Measurements from ENCODE around the gene MPZ.
"Not testable (repeated sequence)": the region's sequence is repeated elsewhere in the genome, so short reads cannot be mapped to it uniquely, and the experiment has no call there.

The MPZ gene

DNA sequence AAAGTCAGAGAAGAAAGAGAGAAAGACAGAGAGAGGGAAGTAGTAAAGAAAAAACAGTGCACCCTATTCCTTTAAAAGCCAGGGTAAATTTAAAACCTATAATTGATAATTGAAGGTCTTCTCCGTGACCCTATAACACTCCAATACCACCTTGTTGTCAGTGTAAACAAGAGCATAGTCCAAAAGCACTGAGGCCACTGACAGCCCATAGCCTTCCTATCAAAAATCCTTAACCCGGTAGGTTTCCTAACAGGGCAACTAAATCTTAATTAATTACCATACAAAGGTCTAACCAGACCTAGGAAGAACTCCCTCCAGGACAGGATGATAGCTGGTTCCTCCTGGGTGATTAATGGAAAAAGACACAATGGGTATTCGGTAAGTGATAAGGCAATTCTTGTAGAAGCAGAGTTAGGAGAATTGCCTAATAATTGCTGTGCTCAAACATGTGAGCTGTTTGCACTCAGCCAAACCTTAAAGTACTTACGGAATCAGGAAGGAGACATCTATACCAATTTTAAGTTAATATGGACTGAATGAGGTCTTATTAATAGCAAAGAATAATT, 53.7 kb downstream of the MPZ start:
- DNase-seq (ENCODE audit: low read depth in 3 of 3) = not testable (repeated sequence)

DNA sequence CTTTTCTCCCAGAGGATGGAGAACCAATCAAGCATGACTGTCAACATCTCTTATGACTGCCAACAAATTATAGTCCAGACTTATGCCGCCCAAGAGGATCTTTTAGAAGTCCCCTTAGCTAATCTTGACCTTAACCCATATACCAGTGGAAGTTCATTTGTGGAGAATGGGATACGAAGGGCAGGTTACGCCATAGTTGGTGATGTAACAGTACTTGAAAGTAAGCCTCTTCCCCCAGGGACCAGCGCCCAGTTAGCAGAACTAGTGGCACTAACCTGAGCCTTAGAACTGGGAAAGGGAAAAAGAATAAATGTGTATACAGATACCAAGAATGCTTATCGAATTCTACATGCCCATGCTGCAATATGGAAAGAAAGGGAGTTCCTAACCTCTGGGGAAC, 54.5 kb downstream of the MPZ start:
- not testable (repeated sequence) for DNase-seq (ENCODE audit: low read depth in 3 of 3)
